Measurements from ENCODE around the gene PTPRN2.

DNA sequence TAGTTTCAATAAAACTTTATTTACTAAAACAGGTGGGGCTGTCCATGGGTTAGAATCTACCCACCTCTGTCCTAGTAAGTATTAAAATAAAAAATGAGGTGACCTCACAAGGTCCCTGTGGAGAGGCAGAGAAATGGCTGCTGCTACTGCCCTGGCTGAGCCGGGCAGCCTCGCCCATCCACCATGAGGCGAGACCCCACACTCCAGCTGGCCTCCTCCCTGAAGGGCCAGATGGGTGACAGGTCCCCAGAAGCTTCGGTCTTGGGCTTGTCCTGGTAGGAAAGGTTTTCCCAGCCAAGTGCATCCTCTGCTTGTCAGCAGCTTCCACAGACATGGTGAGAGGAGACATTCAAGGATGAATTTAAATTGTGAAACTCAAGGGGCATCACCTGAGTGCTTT lies 565.8 kb downstream of the PTPRN2 start:
- TF ChIP-seq POLR2A (IDR thresholded peaks at IDR 0.05) (no peak), EP300 (IDR thresholded peaks at IDR 0.05) (no peak)
- TF ChIP-seq, protein P1, sequence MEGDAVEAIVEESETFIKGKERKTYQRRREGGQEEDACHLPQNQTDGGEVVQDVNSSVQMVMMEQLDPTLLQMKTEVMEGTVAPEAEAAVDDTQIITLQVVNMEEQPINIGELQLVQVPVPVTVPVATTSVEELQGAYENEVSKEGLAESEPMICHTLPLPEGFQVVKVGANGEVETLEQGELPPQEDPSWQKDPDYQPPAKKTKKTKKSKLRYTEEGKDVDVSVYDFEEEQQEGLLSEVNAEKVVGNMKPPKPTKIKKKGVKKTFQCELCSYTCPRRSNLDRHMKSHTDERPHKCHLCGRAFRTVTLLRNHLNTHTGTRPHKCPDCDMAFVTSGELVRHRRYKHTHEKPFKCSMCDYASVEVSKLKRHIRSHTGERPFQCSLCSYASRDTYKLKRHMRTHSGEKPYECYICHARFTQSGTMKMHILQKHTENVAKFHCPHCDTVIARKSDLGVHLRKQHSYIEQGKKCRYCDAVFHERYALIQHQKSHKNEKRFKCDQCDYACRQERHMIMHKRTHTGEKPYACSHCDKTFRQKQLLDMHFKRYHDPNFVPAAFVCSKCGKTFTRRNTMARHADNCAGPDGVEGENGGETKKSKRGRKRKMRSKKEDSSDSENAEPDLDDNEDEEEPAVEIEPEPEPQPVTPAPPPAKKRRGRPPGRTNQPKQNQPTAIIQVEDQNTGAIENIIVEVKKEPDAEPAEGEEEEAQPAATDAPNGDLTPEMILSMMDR (IDR thresholded peaks at IDR 0.05): no peak
